HG02610 (cell line): ENCODE results near the gene EDEM1.
A peak's percentile ranks its signal among the peaks of the same experiment; 100 is the strongest.
"Not testable (repeated sequence)": the region's sequence is repeated elsewhere in the genome, so short reads cannot be mapped to it uniquely, and the experiment has no call there.

Experiments
- ATAC-seq: cut with Tn5 transposase; IDR thresholded peaks from one replicate; pipeline ENCODE4 v1.9.1; 2021; ENCODE audit warnings: mild to moderate bottlenecking, moderate library complexity; ENCODE audit not compliant: unreplicated experiment

EDEM1 gene

DNA sequence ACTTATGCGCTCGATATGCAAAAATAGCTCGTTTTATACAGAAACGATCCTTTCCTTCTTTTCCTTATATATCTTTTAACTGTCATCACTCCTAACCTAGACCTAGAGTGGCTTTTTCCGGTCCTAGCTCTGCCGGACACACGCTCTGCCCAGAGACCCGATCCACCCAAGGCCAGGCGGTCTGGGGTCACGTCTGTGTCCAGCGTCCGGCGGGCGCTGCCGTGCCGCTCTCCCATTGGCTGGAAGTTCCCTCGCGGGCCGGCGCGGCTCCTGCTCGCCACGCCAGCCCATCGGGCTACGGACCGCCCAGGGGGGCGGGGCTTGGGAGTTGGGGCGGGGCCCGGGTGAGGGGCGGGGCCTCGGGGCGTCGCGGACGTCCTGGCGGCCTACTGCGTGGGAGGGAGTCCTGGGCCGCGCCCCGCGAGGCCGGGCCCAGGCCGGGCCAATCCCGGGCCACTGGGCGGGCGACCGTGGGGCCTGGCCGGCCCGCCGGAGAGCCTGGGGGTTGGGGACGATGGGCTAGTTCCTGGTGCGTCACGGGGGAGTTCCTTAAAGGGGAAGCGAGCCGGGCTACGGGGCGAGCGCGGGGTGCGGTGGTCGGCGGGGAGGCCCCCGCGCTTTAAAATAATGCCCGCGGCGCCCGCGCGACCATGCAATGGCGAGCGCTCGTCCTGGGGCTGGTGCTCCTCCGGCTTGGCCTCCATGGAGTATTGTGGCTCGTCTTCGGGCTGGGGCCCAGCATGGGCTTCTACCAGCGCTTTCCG lies at the start of gene EDEM1:
Gene EDEM1, plus strand, starts transcription at position 552 of the 764 bp plus-strand sequence. Its CDS starts 99 bp downstream, at position 651.
- ATAC-seq = peak; percentile 91

DNA sequence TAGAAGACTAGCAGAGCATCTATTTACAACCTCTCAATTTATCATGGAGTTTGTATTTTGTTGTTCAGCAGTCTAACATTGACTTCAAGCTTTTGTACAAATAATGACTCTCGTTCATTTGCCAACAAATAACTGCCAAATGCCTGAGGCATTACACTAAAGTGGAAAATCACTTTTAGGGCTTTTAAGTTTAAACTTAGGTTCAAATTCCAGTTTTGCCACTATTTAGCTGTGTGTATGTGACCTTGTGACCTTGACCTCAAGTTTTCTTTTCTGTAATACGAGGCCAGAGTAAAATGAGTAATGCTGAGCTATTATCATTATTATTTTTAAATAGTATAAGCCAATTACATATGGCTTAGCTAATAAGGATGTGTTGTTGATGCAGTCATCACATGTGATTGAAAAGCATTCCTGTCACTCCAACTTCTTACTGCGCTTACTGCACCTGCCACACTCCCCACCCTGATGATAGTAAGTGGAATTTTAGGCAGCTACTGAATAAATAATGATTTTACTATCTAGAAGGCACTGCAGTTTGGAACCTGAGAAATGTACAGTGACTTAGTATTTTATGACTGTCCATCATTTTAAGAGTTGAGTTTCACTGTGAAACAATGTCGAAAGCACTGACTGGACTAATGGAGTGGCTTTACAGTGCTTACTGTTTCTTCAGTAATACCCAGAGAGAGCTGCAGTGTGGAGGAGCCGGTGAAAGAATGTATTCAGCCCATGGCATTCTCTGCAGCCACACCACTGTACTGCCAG lies 49.1 kb upstream of the EDEM1 start:
- no peak for ATAC-seq

DNA sequence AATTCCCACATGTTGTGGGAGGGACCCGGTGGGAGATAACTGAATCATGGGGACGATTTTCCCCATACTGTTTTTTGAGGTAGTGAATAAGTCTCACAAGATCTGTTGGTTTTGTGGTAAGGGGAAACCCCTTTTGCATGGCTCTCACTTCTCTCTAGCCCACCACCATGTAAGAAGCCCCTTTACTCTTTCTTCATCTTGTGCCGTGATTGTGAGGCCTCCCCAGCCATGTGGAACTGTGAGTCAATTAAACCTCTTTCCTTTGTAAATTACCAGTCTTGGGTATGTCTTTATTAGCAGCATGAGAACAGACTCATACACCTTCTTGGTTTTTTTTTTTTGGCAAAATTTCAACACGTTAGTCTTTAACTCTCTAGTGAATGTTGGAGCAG lies 47.3 kb upstream of the EDEM1 start:
- ATAC-seq = peak; percentile 58

DNA sequence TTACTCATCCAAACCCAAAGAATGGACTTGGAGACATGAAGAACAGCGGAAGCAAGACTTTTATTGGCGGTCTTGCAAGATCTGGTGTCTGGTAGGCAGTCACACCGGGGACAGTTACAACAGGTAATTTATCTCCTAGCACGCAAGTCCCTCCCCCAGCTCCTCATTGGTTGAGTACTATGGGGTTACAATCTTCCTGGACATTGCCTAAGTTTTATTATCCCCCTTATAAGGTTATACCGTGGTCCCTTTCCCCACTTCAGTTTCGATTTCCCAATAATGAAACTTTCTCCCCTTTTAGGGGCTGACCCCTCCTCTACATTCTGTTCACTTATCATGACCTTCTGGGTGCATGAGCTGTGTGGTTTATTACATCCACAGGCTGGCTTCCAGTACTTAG lies 46.7 kb upstream of the EDEM1 start:
- no peak for ATAC-seq

DNA sequence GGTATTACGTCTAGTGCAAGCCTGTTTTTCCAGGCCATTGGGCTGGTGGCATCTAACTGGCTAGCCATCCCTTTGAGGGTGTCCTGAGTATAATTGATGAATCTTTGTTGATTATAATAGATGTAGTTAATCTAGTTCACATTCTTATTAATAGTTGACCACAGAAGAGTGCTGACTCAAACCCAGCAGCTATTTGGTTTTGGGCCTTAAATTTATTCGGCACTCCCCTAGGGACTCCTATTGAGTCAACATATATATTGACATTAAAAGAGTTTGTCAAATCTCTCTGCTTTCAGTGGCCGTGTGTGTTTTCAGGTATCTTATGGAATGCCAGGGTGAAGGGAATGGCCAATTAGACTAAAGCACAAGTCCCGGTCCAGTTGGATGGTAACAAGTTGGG lies 45.7 kb upstream of the EDEM1 start:
- no peak for ATAC-seq

DNA sequence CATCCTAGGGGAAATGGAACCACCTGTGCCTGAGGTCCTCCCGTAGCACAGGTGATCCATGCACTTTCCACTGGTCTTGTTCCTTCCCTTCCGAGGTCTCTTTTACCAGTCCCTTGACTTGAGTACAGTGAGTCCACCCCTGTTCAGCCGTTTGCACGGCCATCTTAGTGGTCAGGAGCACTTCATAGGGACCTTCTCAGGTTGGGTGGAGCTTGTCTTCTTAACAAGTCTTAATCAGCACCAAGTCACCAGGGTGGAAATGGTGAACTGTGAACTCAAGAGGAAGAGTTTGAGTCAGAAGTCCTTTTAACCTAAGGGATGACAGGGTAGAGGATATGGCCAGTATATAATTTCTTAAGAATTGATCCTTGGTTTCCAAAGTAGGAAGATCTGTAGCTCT lies 44.0 kb upstream of the EDEM1 start:
- ATAC-seq = no peak

DNA sequence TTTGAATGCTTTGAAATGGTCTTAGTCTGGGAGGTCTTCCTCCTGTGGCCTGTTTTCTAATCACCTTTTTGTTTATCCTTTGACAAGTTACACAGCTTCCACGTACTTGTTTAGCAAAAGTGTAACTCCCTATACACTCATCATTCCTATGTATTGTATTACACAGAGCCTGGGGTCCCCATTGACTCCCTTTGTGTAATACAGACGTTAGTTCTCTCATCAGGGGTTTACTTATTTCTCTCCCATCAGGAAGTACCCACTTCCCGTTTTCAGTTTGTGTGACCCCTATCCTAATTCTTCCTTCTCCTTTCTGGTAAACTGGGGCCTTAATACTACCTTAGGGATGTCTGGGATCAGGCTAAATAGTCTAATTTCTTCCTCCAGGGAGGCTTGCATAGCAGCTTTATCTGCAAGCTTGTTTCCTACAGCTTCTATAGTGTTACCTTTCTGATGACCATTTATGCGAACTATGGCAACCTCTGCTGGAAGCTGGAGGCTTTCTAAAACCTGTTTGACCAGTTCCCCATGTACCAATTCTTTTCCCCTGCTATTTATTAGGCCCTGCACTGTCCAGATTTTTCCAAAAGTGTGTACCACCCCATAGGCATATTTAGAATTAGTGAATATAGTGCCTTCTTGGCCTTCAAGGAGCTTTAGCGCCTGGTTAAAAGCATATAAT lies 43.1 kb upstream of the EDEM1 start:
- no peak for ATAC-seq

DNA sequence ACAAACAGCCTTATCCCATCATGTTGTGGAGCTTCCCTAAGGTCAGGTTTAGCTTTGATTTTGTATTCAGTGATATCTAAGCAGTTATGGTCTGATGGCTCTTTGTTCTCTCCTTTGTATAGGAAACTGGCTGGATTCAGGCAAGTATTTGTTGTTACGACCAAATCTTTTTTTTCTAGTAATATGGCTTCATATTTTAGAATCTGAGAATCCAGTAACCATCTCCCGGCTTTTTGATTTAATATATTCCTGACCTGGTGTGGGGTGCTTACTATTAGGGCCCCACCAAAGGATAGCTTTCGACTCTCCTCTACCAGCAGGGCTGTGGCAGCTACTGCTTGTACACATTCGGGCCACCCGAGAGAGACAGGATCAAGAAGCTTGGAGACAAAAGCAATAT lies 42.4 kb upstream of the EDEM1 start:
- no peak for ATAC-seq

DNA sequence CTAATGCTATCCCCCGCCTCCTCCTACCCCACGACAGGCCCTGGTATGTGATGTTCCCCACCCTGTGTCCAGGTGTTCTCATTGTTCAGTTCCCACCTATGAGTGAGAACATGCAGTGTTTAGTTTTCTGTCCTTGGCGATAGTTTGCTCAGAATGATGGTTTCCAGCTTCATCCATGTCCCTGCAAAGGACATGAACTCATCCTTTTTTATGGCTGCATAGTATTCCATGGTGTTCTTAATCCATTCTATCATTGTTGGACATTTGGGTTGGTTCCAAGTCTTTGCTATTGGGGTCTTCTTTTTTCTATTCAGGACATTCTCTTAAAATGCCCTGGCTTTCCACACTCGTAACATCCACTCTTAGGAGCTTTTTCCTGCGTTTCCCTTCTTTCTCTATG lies 40.4 kb upstream of the EDEM1 start:
- not testable (repeated sequence) for ATAC-seq

DNA sequence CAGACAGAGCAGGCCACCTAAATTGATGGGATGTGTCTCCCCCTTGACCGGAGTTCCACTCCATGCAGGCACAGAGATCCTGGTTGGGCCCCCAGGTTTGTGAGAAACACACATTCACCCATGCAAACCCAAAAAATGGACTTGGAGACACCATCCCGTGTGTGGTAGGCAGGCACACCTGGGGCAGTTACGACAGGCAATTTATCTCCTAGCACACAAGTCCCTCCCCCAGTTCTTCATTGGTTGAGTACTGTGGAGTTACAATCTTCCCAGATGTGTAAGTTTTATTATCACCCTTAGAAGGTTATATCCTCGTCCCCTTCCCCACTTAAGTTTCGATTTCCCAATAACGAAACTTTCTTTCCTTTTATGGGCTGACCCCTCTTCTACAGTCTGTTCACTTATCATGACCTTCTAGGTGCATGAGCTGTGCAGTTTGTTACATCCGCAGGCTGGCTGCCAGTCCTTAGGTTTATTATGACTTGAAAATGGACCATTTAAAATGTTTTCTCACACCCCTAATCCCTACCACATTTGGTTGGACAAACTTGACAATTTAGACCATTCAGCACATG lies 38.1 kb upstream of the EDEM1 start:
- ATAC-seq = no peak

DNA sequence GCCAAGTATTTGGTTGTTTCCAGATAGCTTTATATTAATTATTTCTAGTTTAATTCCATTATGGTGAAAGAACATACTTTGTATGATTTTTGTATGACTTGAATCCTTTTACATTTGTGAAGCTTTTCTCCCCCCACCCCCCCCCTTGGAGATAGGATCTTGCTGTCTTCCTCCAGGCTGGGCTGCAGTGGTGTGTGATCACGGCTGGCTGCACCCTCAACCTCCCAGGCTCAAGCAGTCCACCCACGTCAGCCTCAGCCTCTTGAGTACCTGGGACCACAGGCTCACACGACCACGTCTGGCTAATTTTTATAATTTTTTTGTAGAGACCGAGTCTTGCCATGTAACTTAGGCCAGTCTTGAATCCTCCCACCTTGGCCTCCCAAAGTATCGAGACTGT lies 35.9 kb upstream of the EDEM1 start:
- ATAC-seq = no peak

DNA sequence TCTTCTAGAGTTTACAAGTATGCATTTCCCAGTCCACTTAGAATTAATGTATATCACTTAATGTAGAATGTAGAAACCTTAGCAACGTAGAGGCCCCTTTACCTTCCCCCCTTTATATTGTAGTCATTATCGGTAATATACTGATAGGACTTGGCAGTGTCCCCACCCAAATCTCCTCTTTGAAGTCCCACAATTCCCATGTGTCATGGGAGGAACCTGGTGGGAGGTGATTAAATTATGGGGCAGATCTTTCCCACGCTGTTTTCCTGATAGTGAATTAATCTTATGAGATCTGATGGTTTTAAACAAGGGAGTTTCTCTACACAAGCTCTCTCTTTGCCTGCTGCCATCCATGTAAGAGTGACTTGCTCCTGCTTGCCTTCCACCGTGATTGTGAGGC lies 34.4 kb upstream of the EDEM1 start:
- no peak for ATAC-seq

DNA sequence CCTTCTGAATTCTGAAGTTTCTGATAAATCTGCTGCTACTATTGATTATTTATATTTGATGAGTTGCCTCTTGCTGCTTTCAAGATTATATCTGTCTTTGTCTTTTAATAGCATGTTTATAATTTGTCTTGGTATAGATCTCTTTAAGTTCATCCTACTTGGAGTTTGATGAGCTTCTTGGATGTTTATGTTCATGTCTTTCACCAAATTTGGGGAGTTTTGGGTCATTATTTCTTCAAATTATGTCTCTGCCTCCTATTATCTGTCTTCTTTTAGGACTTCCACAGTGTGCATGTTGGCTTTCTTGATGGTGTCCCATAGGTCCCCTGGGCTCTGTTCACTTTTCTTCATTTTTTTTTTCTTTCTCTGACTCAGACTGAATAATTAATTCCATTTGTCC lies 32.3 kb upstream of the EDEM1 start:
- no peak for ATAC-seq

DNA sequence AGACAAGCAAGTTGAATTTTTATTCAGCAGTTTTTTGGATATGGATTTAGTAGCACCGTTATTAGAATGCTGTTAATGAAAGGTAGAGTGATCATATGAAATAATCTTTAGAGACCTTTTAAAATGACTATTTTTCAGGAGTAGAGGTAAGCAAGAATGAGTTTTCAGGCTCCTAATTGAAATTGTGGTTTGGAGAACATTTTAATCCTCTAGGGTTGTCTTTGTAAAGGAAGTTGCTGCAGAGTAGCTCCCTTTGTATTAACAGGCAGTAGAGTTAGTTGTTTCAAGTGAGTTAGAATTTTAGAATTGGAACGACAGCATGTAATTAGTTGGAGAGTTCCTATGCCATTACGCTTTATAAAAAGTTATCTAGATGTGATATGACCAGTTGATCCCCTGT lies 27.2 kb upstream of the EDEM1 start:
- no peak for ATAC-seq

DNA sequence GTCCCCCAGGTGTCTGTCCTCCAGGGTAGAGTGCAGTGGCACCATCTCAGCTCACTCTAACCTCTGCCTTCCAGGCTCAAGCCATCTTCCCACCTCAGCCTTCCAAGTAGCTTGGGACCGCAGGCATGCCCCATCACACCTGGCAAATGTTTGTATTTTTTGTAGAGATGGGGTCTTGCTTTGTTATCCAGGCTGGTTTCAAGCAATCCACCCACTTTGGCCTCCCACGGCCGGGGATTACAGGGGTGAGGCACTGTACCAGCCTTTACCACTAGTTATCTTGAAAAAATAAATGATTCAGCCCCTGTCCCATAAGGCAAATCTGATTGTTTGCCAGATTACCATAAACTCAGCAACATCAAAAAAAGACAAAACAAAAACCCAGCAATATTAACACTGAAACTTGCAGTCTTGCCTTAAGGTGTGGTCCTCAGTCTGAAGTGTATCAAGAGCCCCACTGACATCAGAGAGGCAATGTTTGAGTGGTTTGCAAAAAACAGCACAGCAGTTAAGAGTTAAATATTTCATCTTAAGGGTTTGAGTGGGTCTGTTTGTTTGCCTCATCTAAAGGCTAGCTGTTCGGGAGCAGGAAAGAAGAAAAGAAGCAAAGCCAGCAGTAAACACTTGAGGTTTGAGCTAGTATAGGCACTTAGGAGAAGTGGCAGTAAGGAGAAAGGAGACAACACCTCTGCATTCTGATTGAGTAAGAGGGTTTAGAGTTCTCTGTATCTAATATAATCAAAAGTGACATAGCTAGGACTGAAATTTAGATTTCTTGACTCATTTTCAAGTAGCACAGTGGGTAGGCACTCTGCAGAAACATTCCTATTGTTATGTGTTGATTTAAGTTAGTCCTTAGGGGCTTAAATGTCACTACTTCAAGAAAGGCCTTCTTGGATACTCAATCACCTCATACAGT lies 26.3 kb upstream of the EDEM1 start:
- no peak for ATAC-seq

DNA sequence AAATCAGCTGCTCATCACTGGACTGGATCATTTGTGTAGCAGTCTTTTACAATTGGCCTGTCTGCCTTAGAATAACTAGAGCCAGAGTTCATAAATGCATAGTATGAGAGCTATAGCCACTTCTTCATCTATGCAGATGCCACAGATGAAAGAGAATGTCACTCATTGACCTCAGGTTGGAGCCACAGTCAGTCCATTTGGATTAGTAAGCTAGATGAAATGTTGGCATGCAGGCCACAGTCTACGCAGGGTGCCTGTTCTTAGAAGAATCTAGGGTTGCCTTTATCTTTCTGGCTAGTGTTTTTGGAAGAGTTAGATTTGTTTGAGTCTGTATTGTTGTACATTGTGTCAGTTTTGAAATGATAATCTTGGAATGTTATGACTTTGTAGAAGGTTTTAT lies 25.4 kb upstream of the EDEM1 start:
- ATAC-seq = no peak

DNA sequence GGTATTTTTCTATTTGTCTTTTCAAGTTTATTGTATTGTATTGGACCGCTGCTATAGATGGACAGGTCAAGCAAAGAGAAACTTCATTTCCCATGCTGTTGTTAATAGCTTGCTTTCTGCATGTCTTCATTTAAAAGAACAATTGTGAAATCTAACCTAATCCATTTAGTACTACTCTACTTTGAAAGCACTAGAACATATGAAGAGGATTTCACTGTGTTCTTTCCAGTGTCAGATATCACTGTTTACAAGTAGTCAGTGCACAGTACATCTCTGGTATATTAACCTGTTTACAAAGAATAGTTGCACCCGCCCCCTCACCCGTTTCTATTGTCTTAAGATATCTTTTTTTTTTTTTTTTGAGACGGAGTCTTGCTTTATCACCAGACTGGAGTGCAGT lies 21.8 kb upstream of the EDEM1 start:
- ATAC-seq = no peak

DNA sequence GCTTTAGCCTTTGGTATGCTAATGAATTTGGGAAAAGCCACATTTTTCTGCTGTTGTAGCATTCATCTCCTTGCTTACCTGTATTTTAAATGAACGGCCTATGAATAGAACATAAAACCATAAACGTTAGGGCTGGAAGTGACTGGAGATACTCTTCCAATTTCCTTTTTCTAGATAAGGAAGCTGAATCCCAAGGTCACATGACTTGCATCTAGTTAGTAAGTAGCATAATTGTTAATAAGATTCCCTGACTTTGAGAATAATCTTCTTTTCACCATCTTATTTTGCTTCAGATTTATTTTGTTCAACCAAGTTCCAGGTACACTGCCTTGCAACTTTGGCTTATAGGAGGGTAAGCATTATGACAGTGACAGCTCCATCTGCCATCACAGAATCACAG lies 20.7 kb upstream of the EDEM1 start:
- ATAC-seq = no peak

DNA sequence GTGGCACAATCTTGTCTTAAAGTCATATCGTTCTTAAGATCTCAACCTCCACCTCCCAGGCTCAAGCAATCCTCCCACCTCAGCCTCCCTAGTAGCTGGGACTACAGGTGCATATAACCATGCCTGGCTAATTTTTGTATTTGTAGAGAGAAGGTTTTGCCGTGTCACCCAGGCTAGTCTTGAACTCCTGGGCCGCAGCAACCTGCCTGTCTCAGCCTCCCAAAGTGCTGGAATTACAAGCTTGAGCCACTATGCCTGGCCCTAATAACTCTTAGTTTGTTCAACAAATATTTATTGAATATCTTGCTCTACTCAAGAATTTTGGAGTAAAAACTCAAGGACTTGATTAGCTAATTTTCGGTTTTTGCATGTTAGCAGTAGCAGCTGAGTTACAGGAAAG lies 19.4 kb upstream of the EDEM1 start:
- ATAC-seq = no peak

DNA sequence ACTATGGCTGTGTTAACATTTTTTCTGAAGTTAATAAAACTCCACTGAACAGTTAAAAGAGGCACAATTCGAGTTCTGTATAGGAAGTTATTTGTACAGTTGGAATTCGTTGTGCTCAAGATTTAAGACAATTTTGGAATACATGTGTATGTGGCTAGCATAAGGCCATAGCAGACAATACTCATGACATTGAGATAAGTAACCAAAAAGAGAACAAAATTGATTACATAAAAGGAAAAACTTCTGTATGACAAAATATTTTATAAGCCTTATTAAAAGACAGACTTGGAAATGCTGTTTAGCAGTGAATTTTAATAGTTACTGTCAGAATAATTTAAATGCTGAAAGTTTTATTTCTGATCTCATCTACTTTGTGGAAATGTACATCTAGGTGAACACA lies 17.7 kb upstream of the EDEM1 start:
- no peak for ATAC-seq

DNA sequence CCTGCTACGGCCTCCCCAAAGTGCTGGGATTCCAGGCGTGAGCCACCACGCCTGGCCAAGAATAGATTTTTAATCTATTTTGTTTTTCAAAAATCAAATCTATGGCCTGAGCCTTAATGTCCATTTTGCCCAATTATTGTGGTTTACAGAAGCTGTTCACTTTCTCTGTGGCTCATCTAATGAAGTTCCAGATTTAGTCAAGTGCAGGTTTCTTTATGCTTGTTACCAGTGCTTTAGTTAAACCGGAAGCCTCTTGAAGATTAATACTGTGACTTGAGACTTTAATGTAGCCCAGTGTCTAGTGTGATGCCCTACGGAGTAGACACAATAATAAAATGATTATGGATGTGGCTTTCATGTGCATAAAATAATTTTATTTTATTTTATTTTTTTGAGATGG lies 16.5 kb upstream of the EDEM1 start:
- ATAC-seq = no peak
